Germinal center (tissue), 1 donor: ENCODE results near the gene PTOV1.

ENCODE experiments used
- DNase-seq: peaks from one replicate; pipeline ENCODE4 v3.0.0; 2012; ENCODE audit warnings: mixed read lengths, low spot score

PTOV1 gene

DNA sequence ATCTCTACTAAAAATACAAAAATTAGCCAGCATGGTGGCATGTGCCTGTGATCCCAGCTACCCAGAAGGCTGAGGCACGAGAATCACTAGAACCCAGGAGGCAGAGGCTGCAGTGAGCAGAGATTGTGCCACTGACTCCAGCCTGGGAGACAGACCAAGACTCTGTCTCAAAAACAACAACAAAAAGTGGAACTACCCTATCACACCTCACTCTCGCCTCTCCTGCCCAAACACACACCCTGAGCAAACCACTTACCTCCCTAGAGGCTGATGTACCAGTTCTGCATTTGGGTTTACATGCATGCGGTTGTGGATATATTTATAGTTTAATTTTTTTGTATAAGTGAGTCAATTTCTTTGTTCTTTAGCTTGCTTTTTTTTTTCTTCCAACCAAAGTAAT lies 7.7 kb upstream of the PTOV1 start:
- peak; percentile 89 for DNase-seq

GRCh38 chr19:49844138-49845095 lies 6.5 kb upstream of the PTOV1 start:
- DNase-seq: no peak

GRCh38 chr19:49845414-49845813 lies 5.5 kb upstream of the PTOV1 start:
- no peak for DNase-seq

DNA sequence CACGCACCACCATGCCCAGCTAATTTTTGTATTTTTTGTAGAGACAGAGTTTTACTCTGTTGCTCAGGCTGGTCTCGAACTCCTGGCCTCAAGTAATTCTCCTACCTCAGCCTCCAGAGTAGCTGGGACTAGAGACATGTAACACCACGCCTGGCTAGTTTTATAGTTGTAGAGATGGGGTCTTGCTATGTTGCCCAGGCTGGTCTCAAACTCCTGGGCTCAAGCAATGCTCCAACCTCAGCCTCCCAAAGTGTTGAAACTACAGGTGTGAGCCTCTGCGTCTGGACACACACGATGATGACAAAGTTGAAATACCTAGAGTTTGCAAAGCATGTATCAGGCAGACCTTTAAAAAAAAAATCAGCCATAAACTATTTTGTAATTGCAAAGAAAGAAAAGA lies 4.6 kb upstream of the PTOV1 start:
- no peak for DNase-seq

DNA sequence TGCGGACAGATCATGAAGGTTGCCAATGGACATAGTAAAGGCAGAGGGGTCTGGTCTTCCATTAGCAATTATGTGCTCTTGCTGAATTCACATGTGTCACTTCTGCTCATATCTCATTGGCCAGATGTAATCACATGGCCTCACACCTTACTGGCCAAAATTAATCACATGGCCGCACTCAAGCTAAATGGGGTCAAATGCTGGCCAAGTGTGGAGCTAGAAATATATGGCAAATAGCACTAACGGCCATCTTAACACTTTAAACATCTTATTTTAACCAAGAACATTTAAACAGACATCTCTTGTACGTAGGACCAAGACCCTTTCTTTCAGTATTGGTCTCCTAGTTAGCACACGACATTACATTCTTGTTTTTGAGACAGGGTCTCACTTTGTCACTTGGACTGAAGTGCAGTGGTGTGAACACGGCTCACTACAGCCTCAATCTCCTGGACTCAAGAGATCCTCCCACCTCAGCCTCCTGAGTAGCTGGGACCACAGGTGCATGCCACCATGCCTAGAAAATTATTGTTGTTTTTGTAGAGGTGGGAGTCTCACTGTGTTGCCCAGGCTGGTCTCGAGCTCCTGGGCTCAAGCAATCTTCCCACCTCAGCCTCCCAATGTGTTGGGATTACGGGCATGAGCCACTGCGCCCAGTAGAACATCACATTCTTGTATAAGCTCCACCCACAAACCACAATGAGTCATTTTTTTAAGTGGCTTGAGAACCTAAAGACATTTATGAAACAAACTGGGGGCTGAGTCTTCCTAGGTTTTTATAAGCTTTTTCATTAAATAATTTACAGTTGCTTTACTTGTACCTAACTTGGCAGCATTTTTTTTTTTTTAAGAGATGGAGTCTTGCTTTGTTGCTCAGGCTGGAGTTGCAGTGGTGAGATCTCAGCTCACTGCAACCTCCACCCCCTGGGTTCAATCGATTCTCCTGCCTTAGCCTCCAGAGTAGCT lies 2.9 kb upstream of the PTOV1 start:
- DNase-seq: no peak

DNA sequence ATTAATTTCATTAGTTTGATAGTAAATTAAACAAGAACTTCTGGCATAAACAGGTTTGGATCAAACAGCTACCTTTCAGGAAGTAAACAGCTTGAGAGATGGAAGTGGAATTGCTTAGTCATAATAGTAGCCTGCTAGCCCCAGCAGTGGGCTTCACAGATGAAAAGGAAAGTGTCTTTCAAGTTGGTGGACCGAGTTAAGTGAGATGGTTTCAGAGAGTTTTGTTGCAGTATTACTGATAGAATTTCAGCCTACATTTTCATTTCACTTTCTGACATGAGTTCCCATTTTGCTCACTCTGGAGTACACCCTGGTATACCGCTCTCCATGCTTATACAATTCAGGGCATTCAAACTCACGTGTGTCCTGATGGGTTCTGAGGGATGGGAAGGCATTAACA lies 2.0 kb upstream of the PTOV1 start:
- DNase-seq: no peak

- no peak for DNase-seq
These were observed 1.3 kb upstream of the PTOV1 start for GRCh38 chr19:49849433-49850220.

- no peak for DNase-seq
These were observed 805 bp upstream of the PTOV1 start for GRCh38 chr19:49850221-49850486.

DNA sequence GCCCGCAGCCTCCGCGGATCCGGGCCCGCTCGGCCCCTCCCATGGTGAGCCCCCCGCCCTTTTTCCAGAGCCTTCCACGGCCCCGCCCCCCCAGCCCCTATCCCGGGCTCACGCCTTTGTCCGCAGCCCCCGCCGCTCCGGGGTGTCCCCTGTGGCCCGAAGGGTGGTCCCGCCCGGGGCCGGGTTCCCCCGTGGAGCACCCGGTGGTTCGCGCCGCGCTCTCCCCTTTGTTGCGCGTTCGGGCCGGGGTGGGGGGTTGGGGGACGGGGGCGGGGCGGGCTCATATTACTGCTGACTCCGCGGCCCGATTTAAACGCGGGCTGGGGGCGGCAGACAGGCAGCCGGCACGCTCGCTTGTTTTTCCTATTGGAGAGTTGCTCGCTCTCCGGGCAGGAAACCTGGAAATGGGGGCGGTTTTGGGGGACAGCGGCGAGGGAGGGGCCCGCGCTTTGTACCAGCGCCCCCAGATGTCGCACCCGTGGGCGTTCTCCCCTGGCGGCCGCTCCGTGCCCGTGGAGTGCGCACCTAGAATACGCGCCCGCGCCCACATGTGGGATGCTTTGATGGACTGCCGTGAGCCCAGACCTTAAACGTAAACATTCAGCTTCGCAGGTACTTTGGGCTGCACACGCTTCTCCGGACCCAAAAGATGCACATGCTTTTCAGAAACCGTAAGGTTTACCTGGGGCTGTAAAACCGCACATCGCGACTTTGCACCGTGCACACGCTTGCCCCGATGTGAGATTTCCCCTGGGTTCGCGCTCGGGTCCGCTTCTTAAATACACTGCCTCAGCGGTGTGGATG lies 699 bp downstream of the PTOV1 start:
- peak; percentile 59 for DNase-seq

DNA sequence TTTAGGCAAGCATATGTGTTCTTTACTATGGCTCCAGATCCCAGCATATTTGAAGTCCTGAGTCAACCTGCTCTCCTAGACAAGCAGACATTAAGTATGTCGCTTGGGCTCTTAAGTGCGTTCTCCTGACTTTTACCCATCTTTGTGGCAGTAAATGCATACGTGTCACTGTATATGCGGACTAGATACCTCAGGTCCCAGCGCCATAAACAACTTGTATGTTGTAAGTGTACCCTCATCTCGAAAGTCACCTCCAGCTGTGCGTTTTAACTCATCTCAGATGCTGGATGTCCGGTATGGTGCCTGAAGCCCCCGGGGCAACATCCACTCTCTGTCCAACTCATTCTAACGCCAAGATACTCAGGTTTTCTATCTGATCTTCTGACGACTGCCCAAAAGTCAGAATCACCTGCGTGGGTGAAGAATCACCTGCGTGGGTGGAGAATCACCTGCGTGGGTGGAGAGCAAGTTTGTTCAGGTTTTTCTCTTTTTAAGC lies 1.7 kb downstream of the PTOV1 start:
- DNase-seq: no peak

DNA sequence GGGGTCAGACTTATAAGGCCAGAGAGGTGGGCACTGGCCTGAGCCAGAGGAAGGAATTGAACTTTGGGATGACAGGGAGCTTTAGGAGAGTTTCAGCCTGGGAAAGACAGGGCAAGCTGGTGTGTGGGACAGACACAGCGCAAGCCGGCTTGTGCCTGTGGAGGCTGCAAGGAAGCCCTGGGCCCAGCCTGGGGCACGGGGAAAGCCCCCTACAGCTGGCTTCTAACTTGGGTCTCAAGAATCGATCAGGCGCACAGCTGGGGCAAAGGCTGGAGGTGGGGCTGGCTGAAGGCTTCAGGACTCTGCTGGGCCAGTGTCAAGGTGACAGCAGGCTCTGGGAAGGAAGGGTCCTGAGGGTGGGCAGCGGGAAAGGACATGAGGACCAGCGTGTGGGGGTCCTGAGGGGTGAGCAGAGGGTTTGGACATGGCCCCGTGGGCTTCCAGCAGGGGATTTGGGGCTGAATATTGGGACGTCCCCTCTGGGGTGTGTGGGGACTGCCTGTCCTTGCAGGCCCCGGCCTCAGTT lies 3.0 kb downstream of the PTOV1 start:
- no peak for DNase-seq

GRCh38 chr19:49854378-49855263 lies 3.7 kb downstream of the PTOV1 start:
- DNase-seq: no peak

DNA sequence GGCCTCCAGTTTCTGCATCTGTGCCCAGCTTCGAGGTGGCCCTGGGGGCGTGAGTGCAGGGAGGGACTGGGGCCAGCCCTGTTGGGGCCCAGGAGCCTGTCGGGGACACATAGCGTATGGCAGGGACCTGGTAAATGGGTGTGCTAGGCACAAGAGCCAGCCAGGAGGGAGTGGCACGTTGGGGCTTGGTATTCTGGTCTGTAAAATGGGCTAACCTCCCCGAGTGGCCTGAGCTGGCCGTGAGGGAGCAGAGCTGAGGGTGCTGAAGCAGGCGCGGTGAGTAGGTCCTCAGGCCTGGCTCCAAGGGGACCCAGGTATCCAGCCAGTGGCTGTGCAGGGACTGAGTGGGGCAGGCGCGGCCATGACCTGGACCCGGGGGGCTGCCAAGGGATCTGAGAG lies 4.3 kb downstream of the PTOV1 start:
- DNase-seq: no peak

GRCh38 chr19:49855676-49856573 lies 5.0 kb downstream of the PTOV1 start:
- no peak for DNase-seq

- no peak for DNase-seq
These were observed 5.6 kb downstream of the PTOV1 start for GRCh38 chr19:49856574-49857021.

DNA sequence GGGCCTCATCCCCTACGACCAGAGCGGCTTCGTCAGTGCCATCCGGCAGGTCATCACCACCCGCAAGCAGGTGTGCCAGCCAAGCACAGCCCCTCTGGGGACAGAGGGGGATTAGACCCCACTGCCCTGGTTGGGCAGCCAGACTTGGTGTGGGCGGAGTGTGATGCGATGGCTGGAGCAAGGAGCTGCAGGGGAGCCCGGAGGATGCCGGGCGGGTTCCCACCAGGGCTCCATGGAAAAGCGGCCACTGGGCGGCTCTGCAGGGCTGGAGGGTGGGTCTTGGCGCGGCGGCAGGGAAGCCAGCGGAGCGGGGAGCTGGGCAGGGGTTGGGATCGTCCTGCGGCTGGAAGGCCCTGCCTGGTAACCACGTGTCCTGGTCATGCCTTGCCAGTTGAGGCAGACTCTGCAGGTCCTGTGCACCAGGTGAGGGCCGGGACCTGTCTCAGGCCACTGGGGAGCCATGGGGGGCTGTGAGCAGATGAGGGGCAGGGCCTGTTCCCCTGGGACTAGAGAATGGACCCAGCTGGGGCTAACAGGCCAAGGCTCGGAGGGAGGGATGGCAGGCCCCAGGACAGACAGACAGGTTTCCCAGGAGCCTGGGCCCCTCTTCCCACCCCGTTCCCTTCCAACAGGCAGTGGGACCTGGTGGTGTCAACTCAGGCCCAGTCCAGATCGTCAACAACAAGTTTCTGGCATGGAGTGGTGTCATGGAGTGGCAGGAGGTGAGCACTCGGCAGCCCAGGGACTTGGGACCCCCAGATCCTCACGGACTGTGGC lies 6.3 kb downstream of the PTOV1 start:
- DNase-seq: no peak

GRCh38 chr19:49857838-49858087 lies 6.8 kb downstream of the PTOV1 start:
- no peak for DNase-seq
